Measurements from ENCODE around the gene SETD6.

The SETD6 gene, protein sequence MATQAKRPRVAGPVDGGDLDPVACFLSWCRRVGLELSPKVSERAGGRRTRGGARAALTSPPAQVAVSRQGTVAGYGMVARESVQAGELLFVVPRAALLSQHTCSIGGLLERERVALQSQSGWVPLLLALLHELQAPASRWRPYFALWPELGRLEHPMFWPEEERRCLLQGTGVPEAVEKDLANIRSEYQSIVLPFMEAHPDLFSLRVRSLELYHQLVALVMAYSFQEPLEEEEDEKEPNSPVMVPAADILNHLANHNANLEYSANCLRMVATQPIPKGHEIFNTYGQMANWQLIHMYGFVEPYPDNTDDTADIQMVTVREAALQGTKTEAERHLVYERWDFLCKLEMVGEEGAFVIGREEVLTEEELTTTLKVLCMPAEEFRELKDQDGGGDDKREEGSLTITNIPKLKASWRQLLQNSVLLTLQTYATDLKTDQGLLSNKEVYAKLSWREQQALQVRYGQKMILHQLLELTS

DNA sequence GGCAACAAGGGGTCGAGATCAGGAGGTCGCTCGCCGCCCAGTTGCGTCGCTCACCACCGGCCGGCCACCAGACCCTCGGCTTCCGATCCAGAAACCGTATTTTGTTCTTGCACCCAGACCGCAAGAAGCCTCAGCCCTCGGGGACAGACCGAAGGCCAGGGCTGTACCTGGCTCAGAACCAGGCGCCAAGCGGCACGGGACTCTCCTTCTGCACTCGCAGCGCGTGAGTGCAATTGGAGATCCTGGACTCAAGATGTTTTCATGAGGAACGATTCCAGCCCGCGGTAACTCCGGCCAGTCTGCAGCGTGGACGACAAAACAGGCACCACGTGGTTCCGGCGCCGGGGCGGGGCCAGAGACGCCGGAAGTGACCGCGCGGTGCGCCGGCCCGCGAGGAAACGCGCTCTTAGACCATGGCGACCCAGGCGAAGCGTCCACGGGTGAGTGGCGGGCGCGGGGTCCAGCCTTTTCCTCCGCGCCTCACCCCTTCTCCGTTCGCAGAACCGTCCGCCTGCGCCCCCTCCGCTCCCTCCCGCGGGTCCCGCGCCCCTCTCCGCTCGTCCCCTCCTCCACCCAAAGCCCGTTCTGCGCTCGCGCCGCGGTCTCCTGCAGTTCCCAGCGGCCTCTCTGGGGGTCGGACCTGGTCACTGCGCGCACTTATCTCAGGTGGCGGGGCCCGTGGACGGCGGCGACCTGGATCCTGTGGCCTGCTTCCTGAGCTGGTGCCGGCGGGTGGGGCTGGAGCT, at the start of gene SETD6:
Gene SETD6, plus strand, starts transcription at position 393 of the 746 bp plus-strand sequence. Its CDS starts 21 bp downstream, at position 414.
- FAIRE-seq (no peak), DNase-seq (ENCODE audit: insufficient read length, low spot score) (no peak)
- TF ChIP-seq, protein P1, sequence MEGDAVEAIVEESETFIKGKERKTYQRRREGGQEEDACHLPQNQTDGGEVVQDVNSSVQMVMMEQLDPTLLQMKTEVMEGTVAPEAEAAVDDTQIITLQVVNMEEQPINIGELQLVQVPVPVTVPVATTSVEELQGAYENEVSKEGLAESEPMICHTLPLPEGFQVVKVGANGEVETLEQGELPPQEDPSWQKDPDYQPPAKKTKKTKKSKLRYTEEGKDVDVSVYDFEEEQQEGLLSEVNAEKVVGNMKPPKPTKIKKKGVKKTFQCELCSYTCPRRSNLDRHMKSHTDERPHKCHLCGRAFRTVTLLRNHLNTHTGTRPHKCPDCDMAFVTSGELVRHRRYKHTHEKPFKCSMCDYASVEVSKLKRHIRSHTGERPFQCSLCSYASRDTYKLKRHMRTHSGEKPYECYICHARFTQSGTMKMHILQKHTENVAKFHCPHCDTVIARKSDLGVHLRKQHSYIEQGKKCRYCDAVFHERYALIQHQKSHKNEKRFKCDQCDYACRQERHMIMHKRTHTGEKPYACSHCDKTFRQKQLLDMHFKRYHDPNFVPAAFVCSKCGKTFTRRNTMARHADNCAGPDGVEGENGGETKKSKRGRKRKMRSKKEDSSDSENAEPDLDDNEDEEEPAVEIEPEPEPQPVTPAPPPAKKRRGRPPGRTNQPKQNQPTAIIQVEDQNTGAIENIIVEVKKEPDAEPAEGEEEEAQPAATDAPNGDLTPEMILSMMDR (IDR thresholded peaks at IDR 0.05; ENCODE audit: insufficient read depth, missing control alignments): no peak

DNA sequence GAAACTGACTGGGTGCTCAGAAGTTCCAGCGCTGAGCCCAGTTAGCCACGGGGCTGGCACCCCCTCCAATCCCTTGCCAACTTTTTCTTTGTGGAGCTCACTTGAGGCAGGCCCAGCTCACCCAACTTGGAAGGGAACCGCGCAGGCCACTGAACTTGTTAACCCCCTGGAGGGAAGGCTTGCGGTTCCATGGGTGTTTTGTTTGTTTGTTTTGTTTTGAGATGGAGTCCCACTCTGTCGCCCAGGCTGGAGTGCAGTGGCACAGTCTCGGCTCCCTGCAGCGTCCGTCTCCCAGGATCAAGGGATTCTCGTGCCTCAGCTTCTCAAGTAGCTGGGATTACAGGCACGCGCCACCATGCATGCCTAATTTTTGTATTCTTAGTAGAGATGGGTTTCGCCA, 49.5 kb upstream of the SETD6 start:
- no peak for FAIRE-seq
- TF ChIP-seq, protein P1 (IDR thresholded peaks at IDR 0.05; ENCODE audit: insufficient read depth, missing control alignments): no peak
- DNase-seq (ENCODE audit: insufficient read length, low spot score): no peak

DNA sequence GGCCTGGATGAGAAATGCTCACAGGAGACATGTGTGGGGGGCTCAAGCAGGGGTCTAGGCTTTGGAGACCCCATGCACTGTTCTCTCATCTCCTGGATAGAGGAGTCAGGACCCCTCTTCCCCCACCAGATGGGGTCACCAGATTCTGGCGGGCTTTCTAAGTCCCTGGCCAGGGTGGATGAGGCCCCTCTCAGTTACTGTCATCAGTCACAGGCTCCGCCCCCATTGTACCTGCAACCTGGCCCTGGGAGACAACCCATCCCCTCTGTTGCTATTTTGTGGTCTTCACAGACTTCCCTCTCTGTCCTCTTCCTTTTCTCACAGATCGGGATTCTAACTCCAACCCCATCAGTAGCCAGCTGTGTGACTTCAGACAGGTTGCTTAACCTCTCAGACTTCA, 48.9 kb upstream of the SETD6 start:
- no peak for DNase-seq (ENCODE audit: insufficient read length, low spot score)
- TF ChIP-seq, protein P1 (IDR thresholded peaks at IDR 0.05; ENCODE audit: insufficient read depth, missing control alignments): no peak
- no peak for FAIRE-seq

DNA sequence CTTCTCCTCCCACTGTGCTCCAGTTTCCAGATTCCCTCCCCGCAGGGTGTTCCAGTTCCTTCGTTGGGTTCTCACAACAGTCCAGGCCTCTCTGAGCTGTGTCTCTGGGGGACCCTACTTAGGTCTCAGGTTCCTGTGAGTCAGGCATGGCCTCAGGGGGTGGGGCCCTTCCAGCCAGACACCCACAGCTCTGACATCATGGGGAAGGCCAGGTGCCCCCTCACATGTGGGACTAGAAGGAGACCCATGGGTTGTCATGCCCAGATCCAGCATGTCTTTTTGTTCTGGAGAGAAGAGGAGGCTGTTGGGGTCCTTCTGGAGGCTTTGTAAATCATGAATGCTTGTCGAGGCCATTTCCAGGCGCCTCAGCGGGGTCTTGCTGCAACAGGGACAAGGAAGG, 47.4 kb upstream of the SETD6 start:
- TF ChIP-seq, protein P1 (IDR thresholded peaks at IDR 0.05; ENCODE audit: insufficient read depth, missing control alignments): no peak
- DNase-seq (ENCODE audit: insufficient read length, low spot score) (no peak), FAIRE-seq (no peak)

DNA sequence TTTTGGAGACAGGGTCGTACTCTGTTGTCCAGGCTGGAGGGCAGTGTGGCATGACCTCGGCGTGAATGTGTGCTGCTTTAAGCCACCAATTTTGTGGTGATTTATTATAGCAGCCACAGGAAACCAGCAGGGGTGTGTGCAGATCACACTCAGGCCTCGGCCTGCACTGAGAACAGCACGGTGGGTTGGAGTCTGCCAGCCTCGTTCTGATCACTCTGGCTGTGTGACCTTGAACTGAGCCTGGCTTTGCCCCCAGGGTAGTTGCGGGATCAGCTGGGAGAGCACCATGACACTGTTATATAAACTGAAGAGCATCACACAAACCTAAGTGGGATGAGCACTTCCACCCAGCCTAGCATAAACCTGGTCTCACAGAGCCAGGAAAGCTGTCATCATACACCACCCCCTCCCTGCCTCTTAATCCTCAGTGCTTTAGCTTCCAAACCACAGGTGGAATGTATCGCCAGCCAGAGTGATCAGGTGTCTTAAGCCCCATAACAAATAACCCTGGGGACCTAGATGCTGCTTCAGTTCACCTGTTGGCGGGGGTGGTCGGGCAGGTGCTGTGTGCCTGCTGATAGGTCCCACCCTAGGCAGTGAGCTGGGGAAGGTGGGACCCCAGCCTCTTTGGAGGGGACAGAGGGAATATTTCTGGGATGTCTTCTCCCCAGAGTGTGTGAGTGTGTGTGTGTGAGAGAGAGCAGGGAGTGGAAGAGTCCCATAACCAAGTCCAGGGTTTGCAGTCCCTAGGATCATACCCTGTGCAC, 43.9 kb upstream of the SETD6 start:
- FAIRE-seq (no peak), DNase-seq (ENCODE audit: insufficient read length, low spot score) (no peak)
- TF ChIP-seq, protein P1 (IDR thresholded peaks at IDR 0.05; ENCODE audit: insufficient read depth, missing control alignments): no peak

DNA sequence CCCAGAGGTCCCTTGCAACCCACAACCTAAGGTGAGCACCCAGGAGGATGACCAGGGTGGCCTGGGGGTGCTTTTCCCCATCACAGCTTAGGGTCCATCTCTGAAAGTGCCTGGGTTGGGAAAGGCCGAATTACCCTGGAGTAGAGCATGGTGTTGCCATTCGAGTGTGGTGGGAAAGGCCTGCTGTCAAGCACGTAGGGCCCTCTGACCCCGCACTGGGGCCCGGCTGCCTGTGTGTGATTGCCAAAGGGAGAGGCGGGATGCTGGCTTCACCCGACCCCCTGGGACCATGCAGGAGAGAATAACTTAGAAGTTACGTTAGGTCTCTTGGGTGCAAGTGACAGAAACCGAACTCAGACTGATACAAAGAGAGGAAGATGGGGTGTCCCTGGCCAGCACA, 43.1 kb upstream of the SETD6 start:
- no peak for FAIRE-seq
- TF ChIP-seq, protein P1 (IDR thresholded peaks at IDR 0.05; ENCODE audit: insufficient read depth, missing control alignments): no peak
- DNase-seq (ENCODE audit: insufficient read length, low spot score): no peak

Measured in D721Med (cell line).